ENCODE data around the gene STXBP6. TPM values are rescaled to one million over a fixed set of nuclear protein-coding genes. Genes with fewer than 3 reads are reported as not detected.
"Not testable (repeated sequence)": the region's sequence is repeated elsewhere in the genome, so short reads cannot be mapped to it uniquely, and the experiment has no call there.

Gene STXBP6
- total RNA-seq, 1 donor from 2014 or later, result 41.4 TPM

- DNase-seq (ENCODE audit: missing footprints) (no peak), ATAC-seq (no peak)
- intact Hi-C loops (cut with DNase I), result no loop called here
These were observed 77.1 kb downstream of the STXBP6 start for GRCh38 chr14:24972844-24973243.

GRCh38 chr14:24971255-24971654, 78.7 kb downstream of the STXBP6 start:
- no peak for DNase-seq (ENCODE audit: missing footprints)
- no peak for ATAC-seq
- intact Hi-C loops (cut with DNase I), result no loop called here

DNA sequence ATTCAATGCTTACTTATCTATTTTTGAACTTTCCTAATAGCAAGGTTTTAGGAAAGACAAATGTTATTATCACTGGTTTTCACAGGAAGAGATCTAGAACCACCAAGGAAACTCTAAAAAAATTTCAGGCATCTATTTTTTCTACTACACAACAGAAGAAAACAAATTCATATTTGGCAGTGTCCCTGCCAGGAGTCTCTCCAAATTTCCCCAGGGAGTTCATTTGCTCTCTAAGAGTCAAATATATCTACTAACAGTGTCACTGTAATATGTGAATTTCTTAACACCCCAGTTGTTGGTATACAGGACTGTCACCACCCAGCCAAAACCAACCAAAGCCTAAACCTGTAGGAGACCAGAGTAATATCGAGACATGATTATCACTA, 83.4 kb downstream of the STXBP6 start:
- intact Hi-C loops (cut with DNase I), result loop anchor here (5.0 kb wide), 2 partner anchors 46 to 81 kb away; no protein-coding TSS in a partner anchor
- ATAC-seq (peak; percentile 33), DNase-seq (ENCODE audit: missing footprints) (no peak)

GRCh38 chr14:24965934-24966578, 83.9 kb downstream of the STXBP6 start:
- DNase-seq (ENCODE audit: missing footprints) (no peak), ATAC-seq (peak; percentile 84)
- intact Hi-C loops (cut with DNase I), result loop anchor here (5.0 kb wide), 2 partner anchors 46 to 81 kb away; no protein-coding TSS in a partner anchor

GRCh38 chr14:24965578-24965933, 84.4 kb downstream of the STXBP6 start:
- DNase-seq (ENCODE audit: missing footprints) (no peak), ATAC-seq (peak; percentile 1)
- intact Hi-C loops (cut with DNase I), result loop anchor here (5.0 kb wide), 2 partner anchors 47 to 82 kb away; no protein-coding TSS in a partner anchor

GRCh38 chr14:24964591-24964990, 85.4 kb downstream of the STXBP6 start:
- DNase-seq (ENCODE audit: missing footprints) (no peak), ATAC-seq (no peak)
- intact Hi-C loops (cut with DNase I), result loop anchor here (5.0 kb wide), 1 partner anchor 147 kb away; no protein-coding TSS in a partner anchor

DNA sequence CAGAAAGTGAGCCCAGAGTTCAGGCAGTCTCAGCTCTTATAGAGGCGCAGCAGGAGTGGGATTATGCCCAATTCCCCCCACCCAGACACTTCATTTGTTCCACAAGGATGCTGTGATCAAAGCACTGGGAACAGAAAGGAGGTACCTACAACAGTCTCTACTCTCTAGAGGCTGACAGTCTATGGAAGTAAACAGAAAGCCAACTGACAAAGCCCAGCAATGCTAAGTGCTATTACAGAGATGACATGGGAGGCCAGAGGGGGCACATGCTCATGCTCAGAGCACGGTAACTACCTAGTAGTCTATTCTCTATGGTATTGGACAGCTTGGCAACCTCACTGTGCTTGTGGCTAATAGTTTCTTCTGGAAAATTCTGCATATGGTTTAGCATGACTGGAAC, 85.9 kb downstream of the STXBP6 start:
- no peak for ATAC-seq
- intact Hi-C loops (cut with DNase I), result loop anchor here (5.0 kb wide), 1 partner anchor 147 kb away; no protein-coding TSS in a partner anchor

DNA sequence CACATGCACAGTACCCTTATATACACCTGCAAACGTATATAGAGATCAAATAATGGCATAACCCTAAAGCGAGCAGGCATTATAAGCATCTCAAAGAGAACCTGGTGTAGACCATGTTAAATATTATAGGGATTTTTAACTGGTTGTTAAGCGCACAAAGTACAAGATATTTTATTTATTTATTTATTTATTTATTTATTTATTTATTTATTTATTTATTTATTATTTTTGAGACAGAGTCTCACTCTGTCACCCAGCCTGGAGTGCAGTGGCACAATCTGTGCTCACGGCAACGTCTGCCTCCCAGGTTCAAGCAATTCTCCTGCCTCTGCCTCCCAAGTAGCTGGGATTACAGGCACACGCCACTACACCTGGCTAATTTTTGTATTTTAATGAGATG, 87.8 kb downstream of the STXBP6 start:
- intact Hi-C loops (cut with DNase I), result loop anchor here (5.0 kb wide), 1 partner anchor 145 kb away; no protein-coding TSS in a partner anchor
- not testable (repeated sequence) for DNase-seq (ENCODE audit: missing footprints); ATAC-seq

More for the DNA sequence above, 85.9 kb downstream of the STXBP6 start:
- DNase-seq (ENCODE audit: missing footprints), result no peak

- intact Hi-C loops (cut with DNase I), result loop anchor here (5.0 kb wide), 1 partner anchor 144 kb away; no protein-coding TSS in a partner anchor
- no peak for ATAC-seq
- DNase-seq (ENCODE audit: missing footprints), result no peak
These were observed 89.1 kb downstream of the STXBP6 start for GRCh38 chr14:24960816-24961215.

- ATAC-seq (peak; percentile 67), DNase-seq (ENCODE audit: missing footprints) (no peak)
- intact Hi-C loops (cut with DNase I), result loop anchor here (5.0 kb wide), 1 partner anchor 143 kb away; no protein-coding TSS in a partner anchor
These were observed 90.1 kb downstream of the STXBP6 start for GRCh38 chr14:24959791-24960331.

GRCh38 chr14:24958271-24958670, 91.7 kb downstream of the STXBP6 start:
- intact Hi-C loops (cut with DNase I), result no loop called here
- no peak for DNase-seq (ENCODE audit: missing footprints)
- no peak for ATAC-seq

GRCh38 chr14:24957814-24958213, 92.1 kb downstream of the STXBP6 start:
- DNase-seq (ENCODE audit: missing footprints) (no peak), ATAC-seq (no peak)
- intact Hi-C loops (cut with DNase I), result no loop called here

GRCh38 chr14:24956104-24956503, 93.8 kb downstream of the STXBP6 start:
- DNase-seq (ENCODE audit: missing footprints) (no peak), ATAC-seq (no peak)
- intact Hi-C loops (cut with DNase I), result no loop called here

DNA sequence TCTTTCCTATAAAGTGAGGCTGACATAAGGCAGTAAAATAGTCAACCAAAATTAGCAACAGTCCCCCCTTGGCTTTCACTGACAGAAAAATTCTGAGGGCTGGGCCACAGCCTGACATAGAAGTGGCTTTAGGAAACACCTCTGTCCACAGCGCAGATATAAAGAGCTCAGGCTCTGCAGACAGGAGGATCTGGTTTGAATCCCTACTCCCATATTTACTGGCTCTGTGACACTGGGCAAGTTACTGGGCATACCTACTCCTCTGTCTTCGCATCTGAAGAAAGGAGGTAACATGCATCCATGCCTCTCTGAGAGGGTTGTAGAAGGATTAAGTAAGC, 95.3 kb downstream of the STXBP6 start:
- DNase-seq (ENCODE audit: missing footprints) (no peak), ATAC-seq (peak; percentile 70)
- intact Hi-C loops (cut with DNase I), result no loop called here

DNA sequence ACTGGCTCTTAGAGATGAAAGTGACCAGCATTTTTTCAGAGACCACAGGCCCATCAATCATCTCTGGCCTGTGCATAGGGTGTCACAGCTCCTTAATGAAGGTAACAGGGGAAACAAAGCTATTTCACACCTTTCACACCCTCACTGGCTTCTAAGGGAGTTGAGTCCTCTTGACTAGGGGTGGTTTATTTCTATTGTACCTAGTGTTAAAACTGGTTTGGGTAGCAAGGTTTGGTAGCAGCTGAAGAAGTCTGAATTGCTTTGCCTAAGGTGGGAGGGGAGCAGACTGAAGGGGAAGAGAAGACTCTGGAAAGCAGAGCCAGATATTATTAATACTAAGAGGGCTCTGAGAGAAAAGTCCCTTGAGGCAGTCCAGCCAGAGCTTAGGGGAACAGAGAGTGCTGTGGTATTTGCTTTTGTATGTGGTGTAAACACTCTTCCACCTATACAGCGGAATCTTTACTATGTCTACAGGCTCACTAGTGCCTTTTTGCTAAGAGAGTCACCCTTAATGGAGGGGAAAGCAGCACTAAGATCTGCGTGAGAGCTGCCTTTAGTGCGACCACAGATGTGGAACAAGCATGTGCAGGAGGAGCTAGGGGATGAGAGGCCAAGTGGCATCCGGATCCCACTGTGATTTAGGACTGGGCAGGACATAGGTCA, 95.8 kb downstream of the STXBP6 start:
- DNase-seq (ENCODE audit: missing footprints) (no peak), ATAC-seq (peak; percentile 12)
- intact Hi-C loops (cut with DNase I), result no loop called here

DNA sequence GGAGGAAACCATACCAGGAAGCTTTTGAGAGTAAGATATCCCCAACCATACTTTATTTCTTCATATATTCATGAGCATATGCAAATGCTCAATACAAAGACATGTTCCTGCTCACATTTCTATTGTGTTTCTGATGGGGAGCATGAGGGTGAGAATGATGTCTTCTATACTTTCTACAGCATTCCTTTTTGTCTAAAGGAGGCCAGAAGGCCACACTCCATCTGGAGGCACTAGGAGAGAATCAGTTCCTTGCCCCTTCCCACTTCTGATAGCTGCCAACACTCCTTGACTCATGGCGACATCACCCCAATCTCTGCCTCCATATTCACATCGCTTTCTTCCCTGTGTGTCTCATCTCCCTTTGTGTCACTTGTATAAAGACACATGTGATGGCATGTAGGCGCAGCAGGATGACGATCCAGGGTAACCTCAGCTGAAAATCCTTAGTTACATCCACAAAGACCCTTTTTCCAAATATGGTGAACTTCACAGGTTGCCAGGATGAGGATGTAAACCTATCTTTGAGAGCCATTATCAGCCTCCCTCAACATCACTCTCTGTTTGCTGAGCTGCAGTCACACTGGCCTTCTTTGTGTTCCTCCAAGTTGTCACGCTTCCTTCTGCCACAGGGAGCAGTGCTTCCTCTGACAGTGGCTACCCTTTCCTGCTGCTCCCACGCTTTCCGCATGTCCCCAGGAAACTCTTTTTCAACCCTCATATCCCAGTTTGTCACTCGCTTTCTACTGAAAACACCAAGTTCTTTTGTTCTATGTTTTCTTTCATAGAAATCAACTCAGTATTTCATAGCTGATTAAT, 96.9 kb downstream of the STXBP6 start:
- no peak for ATAC-seq
- intact Hi-C loops (cut with DNase I), result no loop called here
- DNase-seq (ENCODE audit: missing footprints), result no peak

- intact Hi-C loops (cut with DNase I), result no loop called here
- no peak for ATAC-seq
- no peak for DNase-seq (ENCODE audit: missing footprints)
These were observed 101.6 kb downstream of the STXBP6 start for GRCh38 chr14:24948261-24948847.

DNA sequence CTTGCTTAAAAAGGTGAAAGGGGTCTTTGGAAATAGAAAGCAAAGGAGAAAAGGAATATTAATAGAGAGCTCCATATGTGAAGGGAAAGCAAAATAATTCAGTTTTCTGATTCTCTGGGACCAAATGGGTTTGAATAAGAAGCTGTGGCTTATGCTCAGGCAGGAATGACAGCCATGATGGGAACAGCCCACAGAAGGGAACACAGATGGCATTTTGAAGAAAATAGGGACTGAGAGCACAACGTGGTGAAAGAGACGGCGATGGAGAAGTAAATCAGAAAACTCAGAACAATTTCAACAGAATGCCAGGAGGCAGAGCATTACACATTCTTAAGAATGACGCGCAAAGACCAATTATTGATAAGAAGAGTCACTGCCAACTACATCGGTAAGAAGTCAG, 102.8 kb downstream of the STXBP6 start:
- ATAC-seq (no peak), DNase-seq (ENCODE audit: missing footprints) (no peak)
- intact Hi-C loops (cut with DNase I), result no loop called here

DNA sequence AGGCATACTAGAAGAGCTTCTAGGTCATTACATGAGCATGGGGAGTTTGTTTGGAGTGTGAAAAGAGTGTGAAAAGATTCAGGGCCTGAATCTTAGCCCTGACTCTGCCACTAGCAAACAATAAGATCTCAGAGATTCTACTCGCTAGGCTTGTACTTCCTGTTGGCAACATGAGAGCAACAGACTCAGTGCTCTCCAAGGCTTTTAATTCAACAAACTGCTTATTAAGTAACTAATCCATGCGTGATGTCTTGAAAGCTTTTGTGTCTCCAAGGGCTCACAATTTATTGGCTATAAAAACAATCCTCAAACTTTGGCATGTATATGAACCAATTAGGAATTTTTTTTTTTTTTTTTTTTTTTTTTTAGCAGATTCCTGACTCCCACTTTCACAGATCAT, 105.1 kb downstream of the STXBP6 start:
- ATAC-seq (no peak), DNase-seq (ENCODE audit: missing footprints) (no peak)
- intact Hi-C loops (cut with DNase I), result no loop called here
